ENCODE data around the gene NOL8. TPM values are rescaled to one million over a fixed set of nuclear protein-coding genes. Genes with fewer than 3 reads are reported as not detected.

NOL8 gene
- total RNA-seq, 1 experiment from 2014 or later = 48.4 TPM

- no peak overlapping the region for H3K4me2 ChIP-seq (ENCODE audit: insufficient read depth, insufficient read length, low read length)
- no peak for DNase-seq
Measured at GRCh38 chr9:92369075-92369474, 43.9 kb upstream of the NOL8 start.

More at GRCh38 chr9:92369075-92369474, 43.9 kb upstream of the NOL8 start:
- Mint-ChIP-seq H3K9me3 (peaks cover 2 to 6% of the 10 kb centered on the region in 2 experiments; a peak in 3 of 5 replicates), H3K27me3 (ENCODE audit: low read depth) (no peaks in the 10 kb centered on the region), H3K4me3 (no peak overlapping the region), H3K4me1 (peaks cover 6% of the 10 kb centered on the region in 2 experiments), H3K36me3 (ENCODE audit: insufficient read depth in 1 of 3, low read depth in 3 of 3) (peaks cover 2 to 5% (median 4%) of the 10 kb centered on the region in 3 experiments; a peak in 6 of 7 replicates), H3K27ac (peak overlapping the region in 1 of 3 experiments; percentile 17; a peak in 2 of 7 replicates)
- no peak overlapping the region for H2BK5ac ChIP-seq (ENCODE audit: insufficient read length, low read length)
- H3K23me2 ChIP-seq (ENCODE audit: insufficient read length, low read depth, low read length, poor library complexity, severe bottlenecking) = no peaks in the 10 kb centered on the region
- no peak overlapping the region for H3T11ph ChIP-seq (ENCODE audit: low read length)
- H2AFZ ChIP-seq (ENCODE audit: low read length) = no peak overlapping the region
- no peak overlapping the region for H4K5ac ChIP-seq (ENCODE audit: insufficient read length, low read depth, low read length)
- no peaks in the 10 kb centered on the region for H3K9me3 ChIP-seq (ENCODE audit: control insufficient read depth, low read depth, low read length)
- no peaks in the 10 kb centered on the region for H3K27me3 ChIP-seq (ENCODE audit: insufficient read depth, low read length)
- no peak overlapping the region for H3K56ac ChIP-seq (ENCODE audit: insufficient read length, low read depth, low read length)
- no peak overlapping the region for H4K91ac ChIP-seq (ENCODE audit: insufficient read length, low read depth, low read length)
- WGBS (ENCODE audit: extremely low coverage, insufficient read length, low lambda C conversion rate) = no CpG with 5 or more reads among the region's 2 CpGs
- no peak overlapping the region for H4K8ac ChIP-seq (replicated peaks; ENCODE audit: insufficient read length, low read depth, low read length)
- H3K79me2 ChIP-seq (ENCODE audit: insufficient read depth, low read length) = no peaks in the 10 kb centered on the region
- H2AK5ac ChIP-seq (ENCODE audit: insufficient read length, low read length) = no peak overlapping the region
- no peak overlapping the region for H3K18ac ChIP-seq (ENCODE audit: insufficient read length, low read depth, low read length)
- H4K20me1 ChIP-seq (ENCODE audit: control insufficient read depth, insufficient read depth, insufficient read length) = no peaks in the 10 kb centered on the region
- H3K14ac ChIP-seq (ENCODE audit: insufficient read depth, low read length) = no peak overlapping the region
- no peak overlapping the region for H2BK12ac ChIP-seq (ENCODE audit: insufficient read length, low read depth, low read length)
- H3K4me1 ChIP-seq (ENCODE audit: insufficient read depth, low read length) = no peaks in the 10 kb centered on the region
- H3K23ac ChIP-seq (ENCODE audit: insufficient read length, low read depth, low read length) = no peak overlapping the region
- H3K79me1 ChIP-seq (ENCODE audit: insufficient read depth, low read depth, low read length, poor library complexity, severe bottlenecking) = no peaks in the 10 kb centered on the region
- H2BK15ac ChIP-seq (ENCODE audit: low read depth, low read length) = no peak overlapping the region
- H2BK120ac ChIP-seq (ENCODE audit: low read depth, low read length, poor library complexity, severe bottlenecking) = no peak overlapping the region
- H3K4ac ChIP-seq (ENCODE audit: low read depth, low read length) = no peak overlapping the region
- H3K27ac ChIP-seq (ENCODE audit: insufficient read length, low read depth, low read length) = no peak overlapping the region
- no peak overlapping the region for H2BK20ac ChIP-seq (ENCODE audit: low read depth, low read length, poor library complexity, severe bottlenecking)
- TF ChIP-seq, protein P1, sequence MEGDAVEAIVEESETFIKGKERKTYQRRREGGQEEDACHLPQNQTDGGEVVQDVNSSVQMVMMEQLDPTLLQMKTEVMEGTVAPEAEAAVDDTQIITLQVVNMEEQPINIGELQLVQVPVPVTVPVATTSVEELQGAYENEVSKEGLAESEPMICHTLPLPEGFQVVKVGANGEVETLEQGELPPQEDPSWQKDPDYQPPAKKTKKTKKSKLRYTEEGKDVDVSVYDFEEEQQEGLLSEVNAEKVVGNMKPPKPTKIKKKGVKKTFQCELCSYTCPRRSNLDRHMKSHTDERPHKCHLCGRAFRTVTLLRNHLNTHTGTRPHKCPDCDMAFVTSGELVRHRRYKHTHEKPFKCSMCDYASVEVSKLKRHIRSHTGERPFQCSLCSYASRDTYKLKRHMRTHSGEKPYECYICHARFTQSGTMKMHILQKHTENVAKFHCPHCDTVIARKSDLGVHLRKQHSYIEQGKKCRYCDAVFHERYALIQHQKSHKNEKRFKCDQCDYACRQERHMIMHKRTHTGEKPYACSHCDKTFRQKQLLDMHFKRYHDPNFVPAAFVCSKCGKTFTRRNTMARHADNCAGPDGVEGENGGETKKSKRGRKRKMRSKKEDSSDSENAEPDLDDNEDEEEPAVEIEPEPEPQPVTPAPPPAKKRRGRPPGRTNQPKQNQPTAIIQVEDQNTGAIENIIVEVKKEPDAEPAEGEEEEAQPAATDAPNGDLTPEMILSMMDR (conservative IDR thresholded peaks at IDR 0.05) = no peak
- H3K9ac ChIP-seq (ENCODE audit: extremely low read depth, insufficient read length, low read length) = no peak overlapping the region

Measured in H9 (cell line).